K562 (cell line): ENCODE data around the gene CAMK1D. TPM values are rescaled to one million over a fixed set of nuclear protein-coding genes. Genes with fewer than 3 reads are reported as not detected.
A peak's percentile ranks its signal among the peaks of the same experiment; 100 is the strongest.

ENCODE experiments used
- C11orf30 ChIP-seq: fragments of 450-650 bp; IDR thresholded peaks from 2 replicates; pipeline ENCODE4 v1.6.1; 2016; ENCODE audit warnings: low read depth, mild to moderate bottlenecking
- CREB3L1 ChIP-seq: fragments of 450-650 bp; IDR thresholded peaks from 2 replicates; pipeline ENCODE4 v1.6.1; 2014; ENCODE audit warnings: low read depth, mild to moderate bottlenecking, moderate library complexity, borderline replicate concordance
- DPF2 ChIP-seq: fragments of 450-650 bp; IDR thresholded peaks from 2 replicates; pipeline ENCODE4 v1.6.1; 2016
- ETV6 ChIP-seq, 3 experiments: fragments of 150-350 bp in 1 of 3; sonication (generic) in 1 of 3; formaldehyde crosslinking in 1 of 3; IDR thresholded peaks; 2 replicates each; pipeline versions ENCODE4 v1.6.1 to v1.8.0; 2014 to 2022; ENCODE audit warnings: borderline replicate concordance in 2 of 3, low read depth in 2 of 3, antibody characterized with exemption in 1 of 3, low read length in 1 of 3, mild to moderate bottlenecking in 1 of 3, missing genetic modification reagents in 1 of 3
- EZH2 ChIP-seq: IDR thresholded peaks from 2 replicates; pipeline ENCODE4 v1.6.1; 2012; ENCODE audit warnings: low read depth, mild to moderate bottlenecking, inconsistent platforms, low read length, borderline replicate concordance
- FOS ChIP-seq: IDR thresholded peaks from 3 replicates; pipeline ENCODE4 v1.6.1; 2011; ENCODE audit not compliant: insufficient read length; ENCODE audit errors: extremely low read depth
- FOXK1 ChIP-seq: sonication (generic); formaldehyde crosslinking; IDR thresholded peaks from 2 replicates; pipeline ENCODE4 v1.8.0; 2022; ENCODE audit warnings: missing genetic modification reagents, mild to moderate bottlenecking, borderline replicate concordance
- FOXP4 ChIP-seq: sonication (generic); formaldehyde crosslinking; IDR thresholded peaks from 2 replicates; pipeline ENCODE4 v1.8.0; 2022; ENCODE audit warnings: mild to moderate bottlenecking, missing genetic modification reagents, borderline replicate concordance
- GMEB1 ChIP-seq: fragments of 250-450 bp; sonication (Bioruptor Pico); IDR thresholded peaks from 2 replicates; pipeline ENCODE4 v1.4.0; 2020; ENCODE audit warnings: mild to moderate bottlenecking
- HCFC1 ChIP-seq: IDR thresholded peaks from 2 replicates; pipeline ENCODE4 v1.6.1; 2012; ENCODE audit warnings: low read depth, low read length, improper control_type of control experiment
- KHSRP ChIP-seq: fragments of 450-650 bp; IDR thresholded peaks from 2 replicates; pipeline ENCODE4 v1.6.1; 2017
- NCOA4 ChIP-seq: fragments of 450-650 bp; IDR thresholded peaks from 2 replicates; pipeline ENCODE4 v1.6.1; 2018; ENCODE audit warnings: mild to moderate bottlenecking; ENCODE audit not compliant: partially characterized antibody
- PCBP2 ChIP-seq: fragments of 200-400 bp; formaldehyde crosslinking; IDR thresholded peaks from 2 replicates; pipeline ENCODE4 v1.6.1; 2018; ENCODE audit warnings: low read length, low read depth, mild to moderate bottlenecking, moderate library complexity; ENCODE audit not compliant: poor library complexity, severe bottlenecking
- POLR3A ChIP-seq: IDR thresholded peaks from 2 replicates; pipeline ENCODE4 v1.6.1; 2011; ENCODE audit warnings: borderline replicate concordance, mild to moderate bottlenecking, moderate library complexity; ENCODE audit not compliant: insufficient read length, insufficient read depth; ENCODE audit errors: extremely low read depth
- RHOXF2B ChIP-seq: fragments of 250-450 bp; sonication (Bioruptor Pico); conservative IDR thresholded peaks from 2 replicates; pipeline ENCODE4 v1.5.1; 2021
- TAF7 ChIP-seq: fragments of 450-650 bp; IDR thresholded peaks from 2 replicates; pipeline ENCODE4 v1.6.1; 2016; ENCODE audit warnings: missing genetic modification characterization, missing compliant biosample characterization
- ZBTB34 ChIP-seq: fragments of 250-450 bp; sonication (Bioruptor Pico); IDR thresholded peaks from 2 replicates; pipeline ENCODE4 v1.8.0; 2021; ENCODE audit warnings: mild to moderate bottlenecking, moderate library complexity
- ZFPM2 ChIP-seq: fragments of 250-450 bp; sonication (Bioruptor Pico); IDR thresholded peaks from 2 replicates; pipeline ENCODE4 v1.5.1; 2022; ENCODE audit warnings: mild to moderate bottlenecking
- ZNF3 ChIP-seq: fragments of 250-450 bp; sonication (Bioruptor Pico); IDR thresholded peaks from 2 replicates; pipeline ENCODE4 v1.5.0; 2021; ENCODE audit warnings: mild to moderate bottlenecking, moderate library complexity
- ZNF431 ChIP-seq: sonication (generic); formaldehyde crosslinking; IDR thresholded peaks from 2 replicates; pipeline ENCODE4 v1.8.0; 2022; ENCODE audit warnings: mild to moderate bottlenecking, missing genetic modification reagents
- ZNF707 ChIP-seq: fragments of 250-450 bp; sonication (Bioruptor Pico); conservative IDR thresholded peaks from 2 replicates; pipeline ENCODE4 v1.8.0; 2022; ENCODE audit warnings: inconsistent platforms, mild to moderate bottlenecking, moderate library complexity
- polyA plus RNA-seq, 8 experiments: library from polyadenylated mRNA; depleted of rRNA in 4 of 8; stranded (reverse) in 5 of 8; unstranded in 3 of 8; fragments of >200 nt; fragmentation: Nextera tagmentation in 2 of 8; fragmentation: Illumina TruSeq in 1 of 8; extraction: Ambion mirVana in 2 of 8; extraction: Trizol in 1 of 8; gene quantifications; 2 replicates each; pipeline versions ENCODE4 v1.2.1 to v1.2.3, GENCODE V29; 2011 to 2014; ENCODE audit warnings: inconsistent platforms in 1 of 8, missing spikeins in 1 of 8
- total RNA-seq, 7 experiments: library from RNA; depleted of rRNA in 6 of 7; stranded (reverse); fragments of >200 nt in 6 of 7; fragmentation: Illumina TruSeq in 2 of 7; extraction: Trizol in 2 of 7; gene quantifications; 2 replicates each; pipeline versions ENCODE4 v1.2.1 to v1.2.3, GENCODE V29; 2011 to 2021; ENCODE audit warnings: low replicate concordance in 1 of 7

Gene CAMK1D
- total and polyA plus RNA-seq, 9 of the 15 experiments (the other 6 are each of a cell fraction or from before 2014, with no cell fraction given): 0.12 to 0.24 (median 0.20) TPM; not detected in 5

GRCh38 chr10:12710594-12711349 lies 361.4 kb downstream of the CAMK1D start (continued):
- TF ChIP-seq FOS (no peak), CREB3L1 (peak; percentile 71), FOXK1 (CRISPR knock-in tag) (no peak), KHSRP (no peak), HCFC1 (no peak), DPF2 (no peak), FOXP4 (CRISPR knock-in tag) (no peak), ZNF3 (CRISPR knock-in tag) (no peak), RHOXF2B (CRISPR knock-in tag) (no peak), NCOA4 (no peak), ZFPM2 (CRISPR knock-in tag) (no peak), TAF7 (tag) (peak; percentile 41; the same call in 1 of the 2 replicates), ZNF431 (CRISPR knock-in tag) (no peak), ZBTB34 (CRISPR knock-in tag) (no peak), C11orf30 (no peak), GMEB1 (CRISPR knock-in tag) (peak; percentile 16; the same call in 1 of the 2 replicates), POLR3A (no peak), PCBP2 (no peak), EZH2 (no peak), ZNF707 (CRISPR knock-in tag) (no peak), ETV6 (IDR thresholded peaks at IDR 0.05; ENCODE audit: borderline replicate concordance in 1 of 2, low read depth in 2 of 2, low read length in 1 of 2) (no peak), ETV6 (CRISPR knock-in tag; IDR thresholded peaks at IDR 0.05; ENCODE audit: borderline replicate concordance) (no peak)
